ENCODE measurements around the gene TMEM209.
A peak's percentile ranks its signal among the peaks of the same experiment; 100 is the strongest.
"Not testable (repeated sequence)": the region's sequence is repeated elsewhere in the genome, so short reads cannot be mapped to it uniquely, and the experiment has no call there.

Gene TMEM209

GRCh38 chr7:130157700-130158099 is 47.5 kb downstream of the TMEM209 start:
- no peak for DNase-seq

DNA sequence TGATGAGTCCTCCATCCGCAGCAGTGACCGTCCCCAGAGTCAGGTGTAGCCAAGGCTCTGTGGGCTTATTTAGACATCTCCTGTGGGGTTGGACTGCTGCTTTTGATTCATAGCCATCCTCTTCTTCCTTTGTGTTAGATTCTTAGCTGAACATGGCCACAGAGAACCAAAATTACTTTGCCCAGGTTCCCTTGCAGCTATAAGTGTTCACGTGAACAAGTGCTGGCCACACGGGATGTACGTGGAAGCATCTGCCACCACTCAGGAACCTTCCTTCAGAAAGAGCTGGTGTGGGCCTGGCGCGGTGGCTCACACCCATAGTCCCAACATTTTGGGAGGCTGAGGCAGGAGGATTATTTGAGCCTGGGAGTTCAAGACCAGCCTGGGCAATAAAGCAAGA is 49.1 kb downstream of the TMEM209 start:
- no peak for DNase-seq

- DNase-seq = no peak
Observed at GRCh38 chr7:130154501-130155317, 50.5 kb downstream of the TMEM209 start.

- no peak for DNase-seq
Observed at GRCh38 chr7:130154131-130154500, 51.1 kb downstream of the TMEM209 start.

DNA sequence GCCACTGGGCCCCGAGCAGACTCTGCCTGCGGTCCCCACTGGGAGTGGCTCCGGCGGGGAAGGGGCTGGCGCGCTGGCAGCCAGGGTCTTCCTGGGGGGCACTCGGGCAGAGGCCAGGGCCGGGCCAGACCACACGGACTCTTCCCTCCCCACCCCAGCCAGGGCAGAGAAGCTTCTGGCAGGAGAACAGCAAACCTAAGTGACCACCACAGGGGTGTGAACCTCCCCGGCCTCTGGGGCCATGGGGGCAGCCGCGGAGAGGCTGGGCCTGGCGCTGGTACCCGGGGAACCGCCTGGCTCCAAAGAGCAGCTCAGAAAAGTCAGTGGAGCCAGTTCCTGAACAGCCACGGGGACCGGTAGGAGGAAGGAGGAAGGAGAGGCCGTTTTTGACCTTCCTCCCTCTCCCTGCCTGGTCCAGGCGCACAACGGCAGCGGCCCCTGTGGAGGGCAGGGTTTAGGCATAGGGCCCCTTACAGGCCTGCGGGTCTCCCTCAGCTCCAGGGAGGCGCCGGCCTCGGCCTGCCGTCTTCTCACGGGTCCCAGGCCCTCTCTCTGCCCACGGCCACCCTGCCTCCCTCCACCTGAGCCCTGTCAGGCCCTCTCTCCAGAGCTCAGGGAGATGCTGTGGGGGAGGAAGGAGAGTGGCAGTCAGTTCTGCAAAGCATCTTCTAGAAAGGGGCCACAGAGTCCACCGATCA is 51.8 kb downstream of the TMEM209 start:
- no peak for DNase-seq

GRCh38 chr7:130152493-130153210 is 52.6 kb downstream of the TMEM209 start:
- DNase-seq = no peak

GRCh38 chr7:130151591-130152492 is 53.4 kb downstream of the TMEM209 start:
- peak in 1 of 2 donors; percentile 29 for DNase-seq

DNA sequence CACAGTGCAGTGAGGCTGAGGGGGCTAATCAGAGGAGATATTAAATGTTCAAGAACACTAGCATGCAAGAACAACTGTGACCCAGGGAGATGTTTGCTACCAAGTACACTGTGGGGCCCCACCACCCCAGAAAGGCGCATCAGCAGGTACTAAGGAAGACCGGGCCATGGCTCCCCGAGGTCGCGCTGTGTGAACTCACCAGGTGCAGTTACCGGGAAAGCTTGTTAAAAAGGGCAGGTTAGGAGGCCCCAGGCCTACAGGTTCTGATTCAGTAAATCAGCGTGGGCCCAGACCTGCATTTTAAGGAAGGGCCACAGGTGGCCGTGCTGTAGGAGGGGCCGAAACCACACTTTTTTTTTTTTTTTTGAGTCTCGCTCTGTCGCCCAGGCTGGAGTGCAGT is 54.6 kb downstream of the TMEM209 start:
- no peak for DNase-seq

DNA sequence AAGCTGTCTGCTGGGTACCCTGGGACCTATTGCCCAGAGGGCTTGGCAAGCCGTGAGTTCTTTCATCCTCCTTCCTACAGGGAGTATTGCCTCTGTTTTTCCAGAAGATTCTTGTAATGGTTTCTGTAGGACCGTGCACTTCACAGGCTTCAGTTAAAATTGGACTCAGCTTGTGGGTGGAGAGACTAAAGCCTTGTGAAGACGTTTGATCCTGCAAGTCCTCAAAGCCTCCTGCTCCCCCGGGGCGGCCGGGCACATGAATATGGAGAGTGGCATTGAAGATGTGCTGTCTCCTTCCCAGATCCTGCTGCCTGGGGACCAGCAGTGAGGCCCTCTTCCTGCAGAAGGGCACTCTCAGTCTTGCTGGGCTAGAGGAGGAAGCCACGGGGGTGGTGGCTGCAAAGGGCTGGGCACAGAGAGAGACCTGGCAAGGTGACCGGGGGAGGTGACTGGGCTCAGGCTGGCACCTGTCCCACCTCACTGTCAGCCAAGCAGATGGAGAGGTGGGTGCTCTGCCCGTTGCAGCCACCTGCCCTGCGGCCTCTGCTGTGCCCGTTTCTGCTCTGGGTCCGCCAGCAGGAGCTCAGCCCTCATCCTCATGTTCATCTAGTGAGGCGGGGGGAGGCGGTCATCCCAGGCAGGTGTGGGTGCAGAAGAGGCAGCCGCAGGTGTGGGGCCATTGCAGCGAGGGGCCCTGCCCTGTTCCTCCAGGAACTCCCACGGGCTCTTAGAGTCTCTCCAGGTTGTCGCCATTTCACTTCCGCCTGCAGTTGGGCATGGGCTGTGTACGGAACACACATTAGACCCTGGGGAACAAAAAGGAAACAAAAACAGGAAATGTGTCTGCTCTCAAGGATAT is 55.7 kb downstream of the TMEM209 start:
- DNase-seq = no peak

- no peak for DNase-seq
Observed at GRCh38 chr7:130148561-130148960, 56.6 kb downstream of the TMEM209 start.

- no peak for DNase-seq
Observed at GRCh38 chr7:130147710-130148325, 57.4 kb downstream of the TMEM209 start.

GRCh38 chr7:130146693-130147405 is 58.4 kb downstream of the TMEM209 start:
- no peak for DNase-seq

GRCh38 chr7:130146142-130146541 is 59.1 kb downstream of the TMEM209 start:
- not testable (repeated sequence) for DNase-seq

- DNase-seq = no peak
Observed at GRCh38 chr7:130145424-130146100, 59.6 kb downstream of the TMEM209 start.

- no peak for DNase-seq
Observed at GRCh38 chr7:130144312-130145171, 60.7 kb downstream of the TMEM209 start.

DNA sequence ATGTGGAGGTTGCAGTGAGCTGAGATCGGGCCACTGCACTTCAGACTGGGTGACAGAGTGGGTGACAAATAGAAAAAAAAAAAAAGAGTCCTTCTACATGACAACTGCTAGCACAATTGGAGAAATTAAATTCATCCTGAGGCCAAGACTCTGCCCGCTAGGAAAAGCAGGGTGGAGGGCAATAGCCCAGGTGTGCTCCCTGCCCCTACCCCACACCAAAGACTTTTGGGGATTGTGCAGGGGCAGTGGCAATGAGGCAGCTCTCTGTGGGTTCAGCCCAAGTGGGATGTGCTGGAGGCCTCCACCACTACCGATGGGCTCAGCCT is 61.3 kb downstream of the TMEM209 start:
- no peak for DNase-seq

- DNase-seq = no peak
Observed at GRCh38 chr7:130143334-130143732, 61.9 kb downstream of the TMEM209 start.

DNA sequence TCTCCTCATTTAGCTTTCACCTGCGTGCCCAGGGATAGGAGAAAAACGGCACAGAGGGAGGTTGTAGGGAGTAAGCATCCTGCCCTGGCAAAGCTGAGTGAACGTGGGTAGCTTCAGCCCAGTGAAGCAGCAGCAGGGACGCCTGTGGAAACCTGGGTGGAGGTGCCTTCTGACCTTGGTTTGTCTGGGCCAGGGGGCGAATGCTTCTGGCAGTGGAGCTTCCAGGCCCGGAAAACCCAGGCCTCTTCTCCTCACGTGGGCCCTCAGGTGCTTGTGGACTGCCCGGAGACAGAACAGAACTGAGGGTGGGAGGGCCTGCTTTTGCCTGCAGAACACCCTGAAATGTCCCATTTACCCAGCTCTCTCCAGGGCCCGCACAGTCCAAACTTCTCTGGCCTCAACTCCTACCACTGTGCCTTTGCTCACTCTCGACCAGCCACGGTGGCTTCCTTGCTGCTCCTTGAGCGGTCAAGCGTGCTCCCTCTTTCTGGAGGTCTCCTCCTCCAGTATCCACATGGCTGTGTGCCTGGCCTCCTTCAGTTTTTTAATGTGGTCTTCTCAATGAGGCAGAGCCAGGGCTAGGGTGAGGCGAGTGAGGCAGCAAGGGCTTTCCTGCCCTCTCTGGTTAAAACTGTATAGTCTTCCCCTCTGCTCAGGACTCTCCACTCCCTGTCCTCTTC is 62.4 kb downstream of the TMEM209 start:
- DNase-seq = no peak

All from activated CD4-positive, alpha-beta T cell treated with anti-CD3 and anti-CD28 coated beads for 4 hours (primary cell).